Mesodermal cell (in vitro differentiated cells): ENCODE measurements around the gene DACT2.
"Not testable (repeated sequence)": the region's sequence is repeated elsewhere in the genome, so short reads cannot be mapped to it uniquely, and the experiment has no call there.

ENCODE experiments used
- H3K27ac ChIP-seq: 2 replicates; pipeline ENCODE4 v1.7.0; 2013; ENCODE audit warnings: mild to moderate bottlenecking, low read depth, low read length, moderate library complexity; ENCODE audit not compliant: severe bottlenecking
- H3K36me3 ChIP-seq: 2 replicates; pipeline ENCODE4 v1.7.1; 2013; ENCODE audit warnings: mild to moderate bottlenecking, low read length, moderate library complexity; ENCODE audit not compliant: control insufficient read depth, insufficient read depth
- H3K4me1 ChIP-seq: one replicate; pipeline ENCODE4 v1.7.1; 2013; ENCODE audit warnings: mild to moderate bottlenecking, low read length; ENCODE audit not compliant: insufficient read depth, control insufficient read depth, poor library complexity, severe bottlenecking
- H3K4me3 ChIP-seq: 2 replicates; pipeline ENCODE4 v1.7.0; 2013; ENCODE audit warnings: low read length, control low read depth, mild to moderate bottlenecking; ENCODE audit not compliant: insufficient read depth, poor library complexity, severe bottlenecking; ENCODE audit errors: extremely low read depth
- H3K9me3 ChIP-seq: 2 replicates; pipeline ENCODE4 v1.7.1; 2013; ENCODE audit warnings: mild to moderate bottlenecking, low read length, moderate library complexity; ENCODE audit not compliant: control insufficient read depth
- WGBS, 2 experiments: methylation state at CpG; one replicate each; pipeline ENCODE4 v1.1.5; 2013; ENCODE audit warnings: missing lambda C conversion rate in 2 of 2; ENCODE audit not compliant: insufficient coverage in 2 of 2; 5-methylcytosine and 5-hydroxymethylcytosine counted together

The DACT2 gene

DNA sequence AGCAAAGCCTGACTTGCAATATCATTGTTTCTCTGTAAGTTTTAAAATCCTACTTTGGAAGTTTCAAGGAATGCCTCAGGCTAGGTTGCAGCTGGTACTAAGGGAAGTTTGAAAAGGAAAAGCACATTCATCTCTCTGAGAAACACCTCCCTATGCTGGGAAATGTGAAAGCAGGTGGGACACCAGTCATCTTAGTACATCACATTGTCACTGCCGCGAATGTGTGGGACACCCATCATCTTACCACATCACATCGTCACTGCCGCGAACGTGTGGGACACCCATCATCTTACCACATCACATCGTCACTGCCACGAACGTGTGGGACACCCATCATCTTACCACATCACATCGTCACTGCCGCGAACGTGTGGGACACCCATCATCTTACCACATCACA, 38.3 kb downstream of the DACT2 start:
- H3K4me1 ChIP-seq, H3K9me3 ChIP-seq, H3K27ac ChIP-seq, H3K36me3 ChIP-seq, H3K4me3 ChIP-seq: not testable (repeated sequence)
- no CpG with 5 or more reads among the region's 13 CpGs for WGBS, 2 experiments

GRCh38 chr6:168280899-168281245, 38.7 kb downstream of the DACT2 start:
- H3K4me1 ChIP-seq, result no peaks in the 10 kb centered on the region
- no peak overlapping the region for H3K4me3 ChIP-seq
- H3K36me3 ChIP-seq, result no peaks in the 10 kb centered on the region
- WGBS, 2 experiments, result 88 to 92% methylated on average over 7 to 9 of the region's 13 CpGs
- no peak overlapping the region for H3K27ac ChIP-seq
- H3K9me3 ChIP-seq, result no peaks in the 10 kb centered on the region

GRCh38 chr6:168280020-168280898, 39.3 kb downstream of the DACT2 start:
- WGBS, 2 experiments, result 90 to 91% methylated on average over 10 to 11 of the region's 21 CpGs
- Histone ChIP-seq H3K4me3 (no peak overlapping the region), H3K36me3 (no peaks in the 10 kb centered on the region), H3K27ac (no peak overlapping the region), H3K9me3 (no peaks in the 10 kb centered on the region), H3K4me1 (no peaks in the 10 kb centered on the region)

- no peaks in the 10 kb centered on the region for H3K36me3 ChIP-seq
- H3K4me1 ChIP-seq, result no peaks in the 10 kb centered on the region
- H3K27ac ChIP-seq, result no peak overlapping the region
- H3K4me3 ChIP-seq, result no peak overlapping the region
- no peaks in the 10 kb centered on the region for H3K9me3 ChIP-seq
- 86 to 88% methylated on average over 17 to 18 of the region's 21 CpGs for WGBS, 2 experiments
Measured at GRCh38 chr6:168279403-168279935, 40.1 kb downstream of the DACT2 start.

- 84 to 90% methylated on average over 12 to 14 of the region's 15 CpGs for WGBS, 2 experiments
- H3K4me3 ChIP-seq, result no peak overlapping the region
- no peak overlapping the region for H3K27ac ChIP-seq
- no peaks in the 10 kb centered on the region for H3K36me3 ChIP-seq
- H3K4me1 ChIP-seq, result no peaks in the 10 kb centered on the region
- no peaks in the 10 kb centered on the region for H3K9me3 ChIP-seq
Measured at GRCh38 chr6:168278904-168279303, 40.7 kb downstream of the DACT2 start.

DNA sequence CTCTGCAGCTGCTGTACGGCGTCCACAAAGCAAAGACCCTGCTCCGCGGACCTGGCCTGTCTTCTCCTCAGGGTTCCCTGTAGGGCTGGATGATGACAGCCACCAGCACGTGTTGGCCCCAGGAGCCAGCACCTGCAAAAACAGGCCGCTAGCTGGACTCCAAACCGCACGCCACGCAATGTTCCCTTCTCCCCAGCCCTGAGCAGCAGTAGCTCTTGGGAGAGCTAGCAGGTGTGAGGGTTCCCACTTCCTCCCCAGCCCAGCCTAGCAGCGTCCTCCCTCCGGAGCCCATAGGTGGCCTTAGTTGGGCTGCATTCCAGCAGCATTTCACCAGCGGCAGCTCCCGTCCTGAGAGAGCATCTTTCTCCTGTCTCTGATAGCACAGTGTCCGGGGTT, 42.3 kb downstream of the DACT2 start:
- WGBS, 2 experiments, result 86 to 91% methylated on average over 12 to 14 of the region's 14 CpGs
- H3K27ac ChIP-seq, result no peak overlapping the region
- H3K4me1 ChIP-seq, result peaks cover 6% of the 10 kb centered on the region
- H3K36me3 ChIP-seq, result no peaks in the 10 kb centered on the region
- no peaks in the 10 kb centered on the region for H3K9me3 ChIP-seq
- H3K4me3 ChIP-seq, result no peak overlapping the region

GRCh38 chr6:168276576-168277273, 42.9 kb downstream of the DACT2 start:
- Histone ChIP-seq H3K36me3 (no peaks in the 10 kb centered on the region), H3K4me3 (no peak overlapping the region), H3K27ac (no peak overlapping the region), H3K4me1 (peaks cover 6% of the 10 kb centered on the region), H3K9me3 (no peaks in the 10 kb centered on the region)
- 88 to 95% methylated on average over 30 to 31 of the region's 32 CpGs for WGBS, 2 experiments

- Histone ChIP-seq H3K9me3 (no peaks in the 10 kb centered on the region), H3K27ac (no peak overlapping the region), H3K4me1 (peaks cover 6% of the 10 kb centered on the region), H3K4me3 (no peak overlapping the region), H3K36me3 (no peaks in the 10 kb centered on the region)
- 68 to 82% methylated on average over 8 to 11 of the region's 12 CpGs for WGBS, 2 experiments
Measured at GRCh38 chr6:168275168-168275567, 44.4 kb downstream of the DACT2 start.

GRCh38 chr6:168274037-168274952, 45.3 kb downstream of the DACT2 start:
- Histone ChIP-seq H3K4me3 (no peak overlapping the region), H3K9me3 (no peaks in the 10 kb centered on the region), H3K27ac (no peak overlapping the region), H3K4me1 (peaks cover 6% of the 10 kb centered on the region), H3K36me3 (no peaks in the 10 kb centered on the region)
- WGBS, 2 experiments, result 71 to 84% methylated on average over 6 to 17 of the region's 22 CpGs

DNA sequence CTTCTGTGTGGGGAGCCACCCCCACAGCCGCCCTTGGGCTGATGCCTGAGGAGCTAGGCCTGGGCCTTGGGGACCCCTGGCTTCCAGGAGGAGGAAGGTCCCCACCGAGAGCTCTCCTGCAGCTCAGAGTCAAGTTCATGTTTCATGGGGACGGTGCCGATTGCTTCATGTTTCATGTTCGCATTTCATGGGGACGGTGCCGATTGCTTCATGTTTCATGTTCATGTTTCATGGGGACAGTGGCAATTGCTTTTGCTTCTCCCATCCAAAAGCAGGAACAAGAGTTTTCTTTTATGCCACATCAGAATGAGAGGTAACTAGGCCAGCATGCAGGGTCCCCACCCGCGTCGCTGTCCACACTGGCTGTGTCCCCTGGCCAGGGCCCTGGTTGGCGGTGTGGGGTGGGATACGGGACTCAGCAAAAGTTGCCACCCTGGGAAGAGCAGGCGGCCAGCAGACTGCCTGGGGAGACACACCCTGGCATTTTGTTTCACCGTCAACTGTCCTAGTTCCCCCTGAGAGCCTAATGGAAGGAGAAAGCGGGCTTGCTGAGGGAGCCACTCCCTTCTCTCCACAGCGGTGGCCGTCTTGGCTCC, 46.0 kb downstream of the DACT2 start:
- no peak overlapping the region for H3K27ac ChIP-seq
- 87 to 91% methylated on average over 7 to 14 of the region's 17 CpGs for WGBS, 2 experiments

More for the DNA sequence above, 46.0 kb downstream of the DACT2 start:
- Histone ChIP-seq H3K4me1 (peaks cover 6% of the 10 kb centered on the region), H3K4me3 (no peak overlapping the region), H3K36me3 (no peaks in the 10 kb centered on the region), H3K9me3 (no peaks in the 10 kb centered on the region)
